HepG2 (cell line): Measurements from ENCODE around the gene PTGDS. TPM values are rescaled to one million over a fixed set of nuclear protein-coding genes. Genes with fewer than 3 reads are reported as not detected.

Experiments used
- CBX5 ChIP-seq: sonication (generic); formaldehyde crosslinking; IDR thresholded peaks from 2 replicates; pipeline ENCODE4 v1.4.0; 2020; ENCODE audit warnings: missing genetic modification reagents, borderline replicate concordance
- CENPX ChIP-seq: sonication (generic); formaldehyde crosslinking; IDR thresholded peaks from 2 replicates; pipeline ENCODE4 v1.9.0; 2021; ENCODE audit warnings: mild to moderate bottlenecking, missing genetic modification reagents, moderate library complexity
- FUBP1 ChIP-seq: sonication (generic); formaldehyde crosslinking; IDR thresholded peaks from 2 replicates; pipeline ENCODE4 v1.5.1; 2020; ENCODE audit warnings: missing genetic modification reagents, mild to moderate bottlenecking, borderline replicate concordance
- GLMP ChIP-seq: sonication (generic); formaldehyde crosslinking; IDR thresholded peaks from 2 replicates; pipeline ENCODE4 v1.9.0; 2021; ENCODE audit warnings: missing genetic modification reagents, mild to moderate bottlenecking, borderline replicate concordance
- HMG20A ChIP-seq: IDR thresholded peaks from 2 replicates; pipeline ENCODE4 v1.6.1; 2016; ENCODE audit warnings: borderline replicate concordance
- IRX3 ChIP-seq: sonication (generic); formaldehyde crosslinking; IDR thresholded peaks from 2 replicates; pipeline ENCODE4 v1.8.1; 2023; ENCODE audit warnings: mild to moderate bottlenecking, low read depth, missing genetic modification reagents, borderline replicate concordance
- MBD4 ChIP-seq: IDR thresholded peaks from 2 replicates; pipeline ENCODE4 v1.6.1; 2012; ENCODE audit warnings: low read length, inconsistent platforms, borderline replicate concordance
- NR2F1 ChIP-seq, 2 experiments: fragments of 450-650 bp in 1 of 2; formaldehyde crosslinking in 1 of 2; IDR thresholded peaks; 2 replicates each; pipeline versions ENCODE4 v1.5.0 to v1.6.1; 2016 to 2020; ENCODE audit warnings: mild to moderate bottlenecking in 1 of 2, missing compliant biosample characterization in 1 of 2, missing genetic modification reagents in 1 of 2, moderate library complexity in 1 of 2
- RNF2 ChIP-seq: fragments of 450-650 bp; conservative IDR thresholded peaks from 2 replicates; pipeline ENCODE4 v1.6.1; 2016; ENCODE audit warnings: low read depth
- SOX6 ChIP-seq, 2 experiments: fragments of 450-650 bp in 1 of 2; sonication (generic) in 1 of 2; formaldehyde crosslinking in 1 of 2; IDR thresholded peaks; 2 replicates each; pipeline versions ENCODE4 v1.4.0 to v1.6.1; 2017 to 2020; ENCODE audit warnings: antibody characterized with exemption in 1 of 2, mild to moderate bottlenecking in 1 of 2, missing genetic modification reagents in 1 of 2
- SP1 ChIP-seq, 2 experiments: fragments of 450-650 bp in 1 of 2; sonication (generic) in 1 of 2; formaldehyde crosslinking in 1 of 2; IDR thresholded peaks; 2 replicates each; pipeline versions ENCODE4 v1.4.0 to v1.6.1; 2016 to 2020; ENCODE audit warnings: missing genetic modification reagents in 1 of 2
- ZBTB20 ChIP-seq: sonication (generic); formaldehyde crosslinking; IDR thresholded peaks from 2 replicates; pipeline ENCODE4 v1.8.1; 2023; ENCODE audit warnings: missing genetic modification reagents, low read depth, mild to moderate bottlenecking, borderline replicate concordance
- ZMYM2 ChIP-seq: sonication (generic); formaldehyde crosslinking; IDR thresholded peaks from 2 replicates; pipeline ENCODE4 v1.8.0; 2022; ENCODE audit warnings: mild to moderate bottlenecking, missing genetic modification reagents
- ZNF225 ChIP-seq: sonication (generic); formaldehyde crosslinking; IDR thresholded peaks from 2 replicates; pipeline ENCODE4 v1.4.0; 2020; ENCODE audit warnings: mild to moderate bottlenecking, missing genetic modification reagents
- ZNF337 ChIP-seq: sonication (generic); formaldehyde crosslinking; IDR thresholded peaks from 2 replicates; pipeline ENCODE4 v1.5.1; 2020; ENCODE audit warnings: missing genetic modification reagents, low read depth, mild to moderate bottlenecking, borderline replicate concordance
- ZNF790 ChIP-seq: sonication (generic); formaldehyde crosslinking; IDR thresholded peaks from 2 replicates; pipeline ENCODE4 v1.8.0; 2022; ENCODE audit warnings: missing genetic modification reagents, mild to moderate bottlenecking, borderline replicate concordance
- ZSCAN9 ChIP-seq: IDR thresholded peaks from 2 replicates; pipeline ENCODE4 v1.6.1; 2016; ENCODE audit warnings: borderline replicate concordance
- polyA plus RNA-seq, 8 experiments: library from polyadenylated mRNA; depleted of rRNA in 3 of 8; stranded (reverse) in 7 of 8; unstranded in 1 of 8; fragments of >200 nt; fragmentation: Illumina TruSeq in 4 of 8; extraction: Trizol in 4 of 8; gene quantifications; 2 replicates each; pipeline versions ENCODE4 v1.2.1 to v1.2.3, GENCODE V29; 2011 to 2016; ENCODE audit warnings: low read depth in 4 of 8, missing spikeins in 1 of 8, mixed read lengths in 1 of 8; ENCODE audit not compliant: insufficient read depth in 1 of 8
- total RNA-seq, 5 experiments: library from RNA; depleted of rRNA; stranded (reverse); fragments of >200 nt; fragmentation: Illumina TruSeq; extraction: Trizol; gene quantifications; 2 replicates each; pipeline ENCODE4 v1.2.3, GENCODE V29; 2016; ENCODE audit warnings: low read depth in 1 of 5
- TF ChIP-seq, protein P1 (sequence below): sonication (generic); formaldehyde crosslinking; conservative IDR thresholded peaks from 2 replicates; pipeline ENCODE4 v1.4.0; 2020; ENCODE audit warnings: mild to moderate bottlenecking, missing genetic modification reagents, moderate library complexity
- TF ChIP-seq, protein P2 (sequence below): sonication (generic); formaldehyde crosslinking; IDR thresholded peaks from 2 replicates; pipeline ENCODE4 v1.4.0; 2020; ENCODE audit warnings: missing genetic modification reagents, borderline replicate concordance

Gene PTGDS
- total and polyA plus RNA-seq, 2 of the 13 experiments (the other 11 are each of a cell fraction or from before 2014, with no cell fraction given) = 0.33 to 0.50 TPM

DNA sequence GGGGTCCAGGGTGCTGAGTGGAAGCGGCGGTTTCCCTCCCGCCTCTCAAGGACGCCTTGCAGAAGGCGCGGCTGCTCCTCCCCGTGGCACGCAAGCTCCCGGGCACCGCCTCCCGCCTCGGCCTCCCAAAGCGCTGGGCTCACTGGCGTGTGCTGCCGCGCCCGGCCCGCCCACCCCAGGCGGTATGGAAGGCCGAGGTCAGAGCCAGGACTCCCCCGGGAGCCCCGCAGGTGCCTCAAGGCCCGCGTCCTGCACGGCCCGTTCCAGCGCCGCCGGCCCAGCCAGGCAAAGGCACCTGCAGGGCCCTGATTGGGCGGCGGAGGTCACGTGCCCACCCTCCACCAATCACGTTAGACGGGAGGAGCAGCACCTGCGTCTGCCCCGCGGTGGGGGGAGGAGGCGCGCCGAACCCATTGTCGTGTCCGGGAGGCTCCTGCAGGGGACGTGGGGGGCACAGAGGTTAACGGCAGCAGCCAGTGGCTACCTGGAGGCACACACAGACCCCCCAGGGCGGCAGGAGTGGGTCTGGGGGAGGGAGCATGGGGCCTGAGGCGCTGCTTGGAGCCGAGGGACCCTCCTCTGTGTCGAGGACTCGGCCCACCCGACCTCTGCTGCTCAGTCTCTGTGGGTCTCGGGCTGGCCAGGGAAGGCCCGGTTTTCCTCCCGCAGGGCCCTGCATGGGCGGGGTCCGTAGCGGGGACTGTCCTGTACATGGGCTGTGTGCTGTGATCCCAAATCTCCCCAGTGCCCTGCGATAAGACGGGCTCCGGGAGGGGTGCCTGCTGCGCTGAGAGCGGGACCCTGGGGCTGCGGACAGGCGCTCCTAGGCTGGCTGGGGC is 27.3 kb upstream of the PTGDS start (continued):
- 0 out of 2 replicates have a peak, but pooled peaks have one; percentile 43 for TF ChIP-seq ZMYM2
- TF ChIP-seq ZNF225 (CRISPR knock-in tag) = no peak
- TF ChIP-seq HMG20A = no peak; the same call in 1 of the 2 replicates
- no peak for TF ChIP-seq SOX6 (IDR thresholded peaks at IDR 0.05)
- peak; percentile 68 for TF ChIP-seq SOX6 (CRISPR knock-in tag; IDR thresholded peaks at IDR 0.05)
- no peak for TF ChIP-seq GLMP (CRISPR knock-in tag)
- TF ChIP-seq ZNF790 = peak; percentile 83; the same call in 1 of the 2 replicates
- no peak for TF ChIP-seq CBX5
- TF ChIP-seq IRX3 (CRISPR knock-in tag) = 0 out of 2 replicates have a peak, but pooled peaks have one; percentile 51
- no peak; the same call in 1 of the 2 replicates for TF ChIP-seq ZSCAN9 (CRISPR knock-in tag)
- TF ChIP-seq CENPX = no peak
- peak in 1 of 2 experiments; percentile 57; a peak in 1 of 4 replicates for TF ChIP-seq NR2F1 (CRISPR knock-in tag; IDR thresholded peaks at IDR 0.05)
- TF ChIP-seq ZNF337 (CRISPR knock-in tag) = no peak
- TF ChIP-seq SP1 (IDR thresholded peaks at IDR 0.05) = no peak
- peak; percentile 47; the same call in 1 of the 2 replicates for TF ChIP-seq SP1 (CRISPR knock-in tag; IDR thresholded peaks at IDR 0.05)
- TF ChIP-seq MBD4 = no peak
- TF ChIP-seq, protein P1, sequence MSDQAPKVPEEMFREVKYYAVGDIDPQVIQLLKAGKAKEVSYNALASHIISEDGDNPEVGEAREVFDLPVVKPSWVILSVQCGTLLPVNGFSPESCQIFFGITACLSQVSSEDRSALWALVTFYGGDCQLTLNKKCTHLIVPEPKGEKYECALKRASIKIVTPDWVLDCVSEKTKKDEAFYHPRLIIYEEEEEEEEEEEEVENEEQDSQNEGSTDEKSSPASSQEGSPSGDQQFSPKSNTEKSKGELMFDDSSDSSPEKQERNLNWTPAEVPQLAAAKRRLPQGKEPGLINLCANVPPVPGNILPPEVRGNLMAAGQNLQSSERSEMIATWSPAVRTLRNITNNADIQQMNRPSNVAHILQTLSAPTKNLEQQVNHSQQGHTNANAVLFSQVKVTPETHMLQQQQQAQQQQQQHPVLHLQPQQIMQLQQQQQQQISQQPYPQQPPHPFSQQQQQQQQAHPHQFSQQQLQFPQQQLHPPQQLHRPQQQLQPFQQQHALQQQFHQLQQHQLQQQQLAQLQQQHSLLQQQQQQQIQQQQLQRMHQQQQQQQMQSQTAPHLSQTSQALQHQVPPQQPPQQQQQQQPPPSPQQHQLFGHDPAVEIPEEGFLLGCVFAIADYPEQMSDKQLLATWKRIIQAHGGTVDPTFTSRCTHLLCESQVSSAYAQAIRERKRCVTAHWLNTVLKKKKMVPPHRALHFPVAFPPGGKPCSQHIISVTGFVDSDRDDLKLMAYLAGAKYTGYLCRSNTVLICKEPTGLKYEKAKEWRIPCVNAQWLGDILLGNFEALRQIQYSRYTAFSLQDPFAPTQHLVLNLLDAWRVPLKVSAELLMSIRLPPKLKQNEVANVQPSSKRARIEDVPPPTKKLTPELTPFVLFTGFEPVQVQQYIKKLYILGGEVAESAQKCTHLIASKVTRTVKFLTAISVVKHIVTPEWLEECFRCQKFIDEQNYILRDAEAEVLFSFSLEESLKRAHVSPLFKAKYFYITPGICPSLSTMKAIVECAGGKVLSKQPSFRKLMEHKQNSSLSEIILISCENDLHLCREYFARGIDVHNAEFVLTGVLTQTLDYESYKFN (CRISPR knock-in tag) = peak; percentile 62
- no peak for TF ChIP-seq FUBP1 (CRISPR knock-in tag)
- no peak for TF ChIP-seq RNF2
- TF ChIP-seq, protein P2, sequence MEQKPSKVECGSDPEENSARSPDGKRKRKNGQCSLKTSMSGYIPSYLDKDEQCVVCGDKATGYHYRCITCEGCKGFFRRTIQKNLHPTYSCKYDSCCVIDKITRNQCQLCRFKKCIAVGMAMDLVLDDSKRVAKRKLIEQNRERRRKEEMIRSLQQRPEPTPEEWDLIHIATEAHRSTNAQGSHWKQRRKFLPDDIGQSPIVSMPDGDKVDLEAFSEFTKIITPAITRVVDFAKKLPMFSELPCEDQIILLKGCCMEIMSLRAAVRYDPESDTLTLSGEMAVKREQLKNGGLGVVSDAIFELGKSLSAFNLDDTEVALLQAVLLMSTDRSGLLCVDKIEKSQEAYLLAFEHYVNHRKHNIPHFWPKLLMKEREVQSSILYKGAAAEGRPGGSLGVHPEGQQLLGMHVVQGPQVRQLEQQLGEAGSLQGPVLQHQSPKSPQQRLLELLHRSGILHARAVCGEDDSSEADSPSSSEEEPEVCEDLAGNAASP (CRISPR knock-in tag) = peak; percentile 39; the same call in 1 of the 2 replicates
- TF ChIP-seq ZBTB20 (CRISPR knock-in tag) = peak; percentile 54; the same call in 1 of the 2 replicates
